ENCODE results near the gene PLXNA2.

Gene PLXNA2

GRCh38 chr1:207990455-207990854 lies 253.7 kb downstream of the PLXNA2 start:
- no peaks in the 10 kb centered on the region for H3K36me3 ChIP-seq (ENCODE audit: control insufficient read depth, insufficient read depth, low read length)
- H3K23ac ChIP-seq (ENCODE audit: low read length), result no peak overlapping the region
- H3K27me3 ChIP-seq (ENCODE audit: insufficient read depth, low read length, poor library complexity), result no peaks in the 10 kb centered on the region
- H2BK15ac ChIP-seq (replicated peaks; ENCODE audit: low read depth), result no peak overlapping the region
- DNase-seq, result no peak
- H3K4ac ChIP-seq (ENCODE audit: low read depth, low read length), result no peak overlapping the region
- H4K5ac ChIP-seq (ENCODE audit: low read length), result no peak overlapping the region
- H3K56ac ChIP-seq (ENCODE audit: low read length), result no peak overlapping the region
- no peak overlapping the region for H3K27ac ChIP-seq (ENCODE audit: low read depth, low read length)
- WGBS (ENCODE audit: extremely low coverage, insufficient coverage, low lambda C conversion rate), result no CpG with 5 or more reads among the region's 5 CpGs
- no peak overlapping the region for H3K18ac ChIP-seq (ENCODE audit: low read length)
- H3K4me2 ChIP-seq (ENCODE audit: low read length), result no peak overlapping the region
- H2AK5ac ChIP-seq (ENCODE audit: low read length), result no peak overlapping the region
- no peak overlapping the region for H3K4me3 ChIP-seq (ENCODE audit: low read length)
- no peak overlapping the region for H2BK120ac ChIP-seq (ENCODE audit: low read depth, low read length)
- no peak overlapping the region for H4K8ac ChIP-seq (ENCODE audit: low read depth, low read length)
- no peaks in the 10 kb centered on the region for H3K4me1 ChIP-seq (ENCODE audit: control insufficient read depth, low read depth, low read length)
- H3K79me2 ChIP-seq (ENCODE audit: control insufficient read depth, insufficient read depth, low read length), result no peaks in the 10 kb centered on the region
- H3K9ac ChIP-seq (ENCODE audit: low read length), result no peak overlapping the region
- H3K79me1 ChIP-seq (ENCODE audit: low read length), result no peaks in the 10 kb centered on the region
- H2BK5ac ChIP-seq (ENCODE audit: low read length), result no peak overlapping the region

- no peak overlapping the region for H3K4ac ChIP-seq (ENCODE audit: low read depth, low read length)
- H3K27ac ChIP-seq (ENCODE audit: low read depth, low read length), result no peak overlapping the region
- no peak overlapping the region for H2BK5ac ChIP-seq (ENCODE audit: low read length)
- no peak overlapping the region for H2AK5ac ChIP-seq (ENCODE audit: low read length)
- no peaks in the 10 kb centered on the region for H3K79me1 ChIP-seq (ENCODE audit: low read length)
- H2BK15ac ChIP-seq (replicated peaks; ENCODE audit: low read depth), result no peak overlapping the region
- no peak overlapping the region for H3K4me3 ChIP-seq (ENCODE audit: low read length)
- H3K56ac ChIP-seq (ENCODE audit: low read length), result no peak overlapping the region
- H3K9ac ChIP-seq (ENCODE audit: low read length), result no peak overlapping the region
- no peaks in the 10 kb centered on the region for H3K27me3 ChIP-seq (ENCODE audit: insufficient read depth, low read length, poor library complexity)
- H3K18ac ChIP-seq (ENCODE audit: low read length), result no peak overlapping the region
- H3K4me2 ChIP-seq (ENCODE audit: low read length), result no peak overlapping the region
- no peaks in the 10 kb centered on the region for H3K36me3 ChIP-seq (ENCODE audit: control insufficient read depth, insufficient read depth, low read length)
- H4K8ac ChIP-seq (ENCODE audit: low read depth, low read length), result no peak overlapping the region
- H2BK120ac ChIP-seq (ENCODE audit: low read depth, low read length), result no peak overlapping the region
- H4K5ac ChIP-seq (ENCODE audit: low read length), result no peak overlapping the region
- H3K79me2 ChIP-seq (ENCODE audit: control insufficient read depth, insufficient read depth, low read length), result no peaks in the 10 kb centered on the region
- no CpG with 5 or more reads among the region's 10 CpGs for WGBS (ENCODE audit: extremely low coverage, insufficient coverage, low lambda C conversion rate)
- no peaks in the 10 kb centered on the region for H3K4me1 ChIP-seq (ENCODE audit: control insufficient read depth, low read depth, low read length)
- no peak for DNase-seq
- no peak overlapping the region for H3K23ac ChIP-seq (ENCODE audit: low read length)
These were observed 255.6 kb downstream of the PLXNA2 start for GRCh38 chr1:207988326-207989165.

GRCh38 chr1:207987164-207987563 lies 257.0 kb downstream of the PLXNA2 start:
- no CpG with 5 or more reads among the region's 5 CpGs for WGBS (ENCODE audit: extremely low coverage, insufficient coverage, low lambda C conversion rate)
- Histone ChIP-seq H2BK120ac (ENCODE audit: low read depth, low read length) (no peak overlapping the region), H3K4me1 (ENCODE audit: control insufficient read depth, low read depth, low read length) (no peaks in the 10 kb centered on the region), H3K56ac (ENCODE audit: low read length) (no peak overlapping the region), H3K18ac (ENCODE audit: low read length) (no peak overlapping the region), H2BK15ac (replicated peaks; ENCODE audit: low read depth) (no peak overlapping the region), H4K8ac (ENCODE audit: low read depth, low read length) (no peak overlapping the region), H4K5ac (ENCODE audit: low read length) (no peak overlapping the region), H2BK5ac (ENCODE audit: low read length) (no peak overlapping the region), H3K4me3 (ENCODE audit: low read length) (no peak overlapping the region), H3K27ac (ENCODE audit: low read depth, low read length) (no peak overlapping the region), H3K79me2 (ENCODE audit: control insufficient read depth, insufficient read depth, low read length) (no peaks in the 10 kb centered on the region), H3K23ac (ENCODE audit: low read length) (no peak overlapping the region), H3K4me2 (ENCODE audit: low read length) (no peak overlapping the region), H2AK5ac (ENCODE audit: low read length) (no peak overlapping the region), H3K4ac (ENCODE audit: low read depth, low read length) (no peak overlapping the region), H3K9ac (ENCODE audit: low read length) (no peak overlapping the region), H3K79me1 (ENCODE audit: low read length) (no peaks in the 10 kb centered on the region), H3K36me3 (ENCODE audit: control insufficient read depth, insufficient read depth, low read length) (no peaks in the 10 kb centered on the region), H3K27me3 (ENCODE audit: insufficient read depth, low read length, poor library complexity) (no peaks in the 10 kb centered on the region)
- DNase-seq, result no peak

- Histone ChIP-seq H3K4me1 (ENCODE audit: control insufficient read depth, low read depth, low read length) (no peaks in the 10 kb centered on the region), H3K36me3 (ENCODE audit: control insufficient read depth, insufficient read depth, low read length) (no peaks in the 10 kb centered on the region), H3K9ac (ENCODE audit: low read length) (no peak overlapping the region), H3K79me1 (ENCODE audit: low read length) (no peaks in the 10 kb centered on the region), H3K56ac (ENCODE audit: low read length) (no peak overlapping the region), H3K23ac (ENCODE audit: low read length) (no peak overlapping the region), H3K4me3 (ENCODE audit: low read length) (no peak overlapping the region), H3K18ac (ENCODE audit: low read length) (no peak overlapping the region), H3K79me2 (ENCODE audit: control insufficient read depth, insufficient read depth, low read length) (no peaks in the 10 kb centered on the region), H2BK120ac (ENCODE audit: low read depth, low read length) (no peak overlapping the region), H3K27me3 (ENCODE audit: insufficient read depth, low read length, poor library complexity) (no peaks in the 10 kb centered on the region), H3K4me2 (ENCODE audit: low read length) (no peak overlapping the region), H4K8ac (ENCODE audit: low read depth, low read length) (no peak overlapping the region), H3K27ac (ENCODE audit: low read depth, low read length) (no peak overlapping the region), H2AK5ac (ENCODE audit: low read length) (no peak overlapping the region), H4K5ac (ENCODE audit: low read length) (no peak overlapping the region), H2BK5ac (ENCODE audit: low read length) (no peak overlapping the region), H3K4ac (ENCODE audit: low read depth, low read length) (no peak overlapping the region), H2BK15ac (replicated peaks; ENCODE audit: low read depth) (no peak overlapping the region)
- WGBS (ENCODE audit: extremely low coverage, insufficient coverage, low lambda C conversion rate), result no CpG with 5 or more reads among the region's 7 CpGs
- DNase-seq, result no peak
These were observed 258.2 kb downstream of the PLXNA2 start for GRCh38 chr1:207985996-207986395.

GRCh38 chr1:207984831-207985572 lies 259.2 kb downstream of the PLXNA2 start:
- Histone ChIP-seq H3K27ac (ENCODE audit: low read depth, low read length) (no peak overlapping the region), H3K23ac (ENCODE audit: low read length) (no peak overlapping the region), H3K18ac (ENCODE audit: low read length) (no peak overlapping the region), H2BK15ac (replicated peaks; ENCODE audit: low read depth) (no peak overlapping the region), H3K79me1 (ENCODE audit: low read length) (no peaks in the 10 kb centered on the region), H3K4me2 (ENCODE audit: low read length) (no peak overlapping the region), H3K4ac (ENCODE audit: low read depth, low read length) (no peak overlapping the region), H3K36me3 (ENCODE audit: control insufficient read depth, insufficient read depth, low read length) (no peaks in the 10 kb centered on the region), H2AK5ac (ENCODE audit: low read length) (no peak overlapping the region), H3K27me3 (ENCODE audit: insufficient read depth, low read length, poor library complexity) (no peaks in the 10 kb centered on the region), H3K56ac (ENCODE audit: low read length) (no peak overlapping the region), H3K79me2 (ENCODE audit: control insufficient read depth, insufficient read depth, low read length) (no peaks in the 10 kb centered on the region), H3K4me1 (ENCODE audit: control insufficient read depth, low read depth, low read length) (no peaks in the 10 kb centered on the region), H3K4me3 (ENCODE audit: low read length) (no peak overlapping the region), H4K5ac (ENCODE audit: low read length) (no peak overlapping the region), H2BK5ac (ENCODE audit: low read length) (no peak overlapping the region), H2BK120ac (ENCODE audit: low read depth, low read length) (no peak overlapping the region), H4K8ac (ENCODE audit: low read depth, low read length) (no peak overlapping the region), H3K9ac (ENCODE audit: low read length) (no peak overlapping the region)
- no CpG with 5 or more reads among the region's 4 CpGs for WGBS (ENCODE audit: extremely low coverage, insufficient coverage, low lambda C conversion rate)
- no peak for DNase-seq

Measured in mesendoderm (in vitro differentiated cells).